H7 (cell line): ENCODE data around the gene PANK3. TPM values are rescaled to one million over a fixed set of nuclear protein-coding genes. Genes with fewer than 3 reads are reported as not detected.
"Not testable (repeated sequence)": the region's sequence is repeated elsewhere in the genome, so short reads cannot be mapped to it uniquely, and the experiment has no call there.

Experiments used
- DNase-seq: peaks from one replicate; pipeline ENCODE4 v3.0.0; 2012
- H3K27me3 ChIP-seq: 2 replicates; pipeline ENCODE4 v1.6.0; 2011; ENCODE audit warnings: mild to moderate bottlenecking, low read length; ENCODE audit not compliant: control insufficient read depth, insufficient read depth
- H3K36me3 ChIP-seq: replicated peaks from 2 replicates; pipeline ENCODE4 v1.5.1; 2011; ENCODE audit warnings: low read length; ENCODE audit not compliant: control insufficient read depth, insufficient read depth
- H3K4me3 ChIP-seq: 2 replicates; pipeline ENCODE4 v1.5.1; 2011; ENCODE audit warnings: low read depth, mild to moderate bottlenecking, control low read depth, low read length, moderate library complexity; ENCODE audit not compliant: insufficient read depth
- total RNA-seq: library from RNA; depleted of rRNA; stranded (reverse); fragments of >200 nt; shearing (Covaris generic); gene quantifications from 2 replicates; pipeline ENCODE4 v1.2.3, GENCODE V29; 2014

PANK3 gene
- total RNA-seq, 1 experiment from 2014 or later: 50.1 TPM

- Histone ChIP-seq H3K27me3 (no peaks in the 10 kb centered on the region), H3K36me3 (no peaks in the 10 kb centered on the region), H3K4me3 (no peak overlapping the region)
- no peak for DNase-seq
Measured at GRCh38 chr5:168603746-168604145, 24.6 kb upstream of the PANK3 start.

- DNase-seq: no peak
Measured at GRCh38 chr5:168602517-168602916, 23.3 kb upstream of the PANK3 start.

GRCh38 chr5:168601972-168602371 lies 22.8 kb upstream of the PANK3 start:
- Histone ChIP-seq H3K36me3 (no peaks in the 10 kb centered on the region), H3K27me3 (no peaks in the 10 kb centered on the region), H3K4me3 (no peak overlapping the region)
- no peak for DNase-seq

More at GRCh38 chr5:168602517-168602916, 23.3 kb upstream of the PANK3 start:
- Histone ChIP-seq H3K27me3 (no peaks in the 10 kb centered on the region), H3K36me3 (no peaks in the 10 kb centered on the region), H3K4me3 (no peak overlapping the region)

DNA sequence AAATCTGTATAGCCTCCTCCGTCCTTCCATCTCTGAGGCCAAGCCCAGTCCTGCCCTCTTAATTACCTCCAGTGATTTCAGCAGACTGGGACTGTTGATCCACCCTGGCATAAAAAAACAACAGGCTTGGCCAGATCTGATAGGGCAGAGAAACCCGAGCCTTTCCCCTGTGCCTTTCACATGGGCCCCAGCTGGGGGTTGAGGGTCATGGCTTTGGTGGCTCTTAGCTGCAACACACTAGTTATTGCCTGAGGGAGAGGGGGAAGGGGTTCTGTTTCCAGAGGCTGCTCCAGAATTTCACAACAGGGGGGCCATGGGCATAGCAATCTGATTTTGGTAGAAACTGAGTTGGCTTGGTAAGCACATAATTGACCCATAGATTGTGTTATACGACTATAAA lies 21.2 kb upstream of the PANK3 start:
- Histone ChIP-seq H3K27me3 (no peaks in the 10 kb centered on the region), H3K4me3 (no peak overlapping the region), H3K36me3 (no peaks in the 10 kb centered on the region)
- DNase-seq: peak; percentile 40

GRCh38 chr5:168599826-168600225 lies 20.7 kb upstream of the PANK3 start:
- no peaks in the 10 kb centered on the region for H3K36me3 ChIP-seq
- no peak overlapping the region for H3K4me3 ChIP-seq
- DNase-seq: no peak
- H3K27me3 ChIP-seq: no peaks in the 10 kb centered on the region

DNA sequence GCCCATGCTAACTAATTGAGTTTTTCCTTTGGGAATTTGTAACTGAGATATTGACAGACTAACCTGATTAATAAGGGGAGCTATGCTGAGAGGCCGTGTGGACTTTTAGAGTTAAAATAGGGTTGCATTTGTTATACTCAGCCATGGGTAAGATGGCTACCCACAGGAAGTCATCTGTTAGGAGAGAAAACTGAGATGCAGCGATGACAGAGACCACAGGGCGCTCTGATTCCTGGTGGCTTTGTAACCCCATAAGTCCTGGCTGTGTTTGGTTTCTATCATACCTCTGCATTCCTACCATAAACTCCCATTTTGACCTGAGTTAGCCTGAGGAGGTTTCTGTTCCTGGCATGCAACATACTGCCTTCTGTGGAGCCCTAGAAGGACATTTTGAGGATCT lies 19.5 kb upstream of the PANK3 start:
- H3K36me3 ChIP-seq: no peaks in the 10 kb centered on the region
- H3K27me3 ChIP-seq: no peaks in the 10 kb centered on the region
- H3K4me3 ChIP-seq: no peak overlapping the region
- DNase-seq: no peak

- Histone ChIP-seq H3K36me3 (no peaks in the 10 kb centered on the region), H3K4me3 (no peak overlapping the region), H3K27me3 (no peaks in the 10 kb centered on the region)
- no peak for DNase-seq
Measured at GRCh38 chr5:168596927-168597326, 17.8 kb upstream of the PANK3 start.

DNA sequence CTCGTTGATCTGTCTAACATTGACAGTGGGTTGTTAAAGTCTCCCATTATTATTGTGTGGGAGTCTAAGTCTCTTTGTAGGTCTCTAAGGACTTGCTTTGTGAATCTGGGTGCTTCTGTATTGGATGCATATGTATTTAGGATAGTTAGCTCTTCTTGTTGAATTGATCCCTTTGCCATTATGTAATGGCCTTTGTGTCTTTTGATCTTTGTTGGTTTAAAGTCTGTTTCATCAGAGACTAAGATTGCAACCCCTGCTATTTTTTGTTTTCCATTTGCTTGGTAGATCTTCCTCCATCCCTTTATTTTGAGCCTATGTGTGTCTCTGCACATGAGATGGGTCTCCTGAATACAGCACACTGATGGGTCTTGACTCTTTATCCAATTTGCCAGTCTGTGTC lies 17.0 kb upstream of the PANK3 start:
- H3K36me3 ChIP-seq, H3K4me3 ChIP-seq, DNase-seq, H3K27me3 ChIP-seq: not testable (repeated sequence)

DNA sequence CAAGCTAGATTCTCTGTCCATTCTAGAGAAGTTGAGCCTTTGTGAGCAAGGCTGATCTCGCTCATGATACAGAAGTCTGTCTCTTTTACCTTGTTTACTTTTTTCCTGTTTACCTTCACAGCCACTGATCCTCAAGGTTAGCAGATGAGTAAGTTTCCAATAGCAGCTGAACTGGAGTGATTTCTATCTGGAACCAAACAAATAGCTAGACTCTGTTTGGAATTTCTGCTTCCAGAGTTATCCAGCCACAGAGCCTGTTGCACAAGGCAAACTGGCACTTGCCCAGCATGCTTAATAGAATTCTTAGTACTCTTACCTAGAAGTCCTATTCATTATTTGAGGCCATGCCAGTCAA lies 12.8 kb upstream of the PANK3 start:
- DNase-seq: no peak
- Histone ChIP-seq H3K36me3 (no peaks in the 10 kb centered on the region), H3K4me3 (no peak overlapping the region), H3K27me3 (no peaks in the 10 kb centered on the region)

DNA sequence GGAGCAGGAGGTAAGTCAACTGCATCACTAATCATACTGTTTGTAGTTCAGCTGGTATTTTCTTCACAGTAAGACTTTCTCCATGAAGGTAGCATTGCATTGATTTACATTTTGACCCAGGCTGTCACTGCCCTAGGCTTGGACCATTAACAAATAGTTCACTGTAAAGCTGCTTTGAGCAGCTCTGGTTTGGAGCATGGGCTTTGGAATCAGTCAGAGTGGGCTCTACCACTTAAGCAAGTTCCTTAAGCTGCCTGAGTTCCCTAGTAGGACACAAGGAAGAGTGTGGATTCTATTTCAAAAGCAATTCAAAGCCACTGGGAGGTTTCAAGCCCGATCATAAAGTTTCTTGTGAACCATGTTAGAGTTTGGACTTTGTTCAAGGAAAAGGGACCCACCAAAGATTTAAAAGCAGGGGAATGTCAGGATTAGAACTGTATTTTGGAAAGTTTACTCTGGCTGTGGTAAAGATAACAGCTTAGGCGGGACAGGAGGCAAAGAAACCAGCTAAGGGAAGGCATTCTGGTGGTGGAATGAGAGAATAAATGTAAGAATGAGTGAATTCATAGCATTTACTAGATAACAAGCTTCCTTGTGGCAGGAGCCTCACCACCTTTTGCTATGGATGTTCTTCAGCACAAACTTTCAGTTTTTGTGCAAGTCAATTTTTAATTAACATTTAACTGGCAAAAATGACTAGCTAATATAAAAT lies 12.3 kb upstream of the PANK3 start:
- no peak for DNase-seq
- H3K36me3 ChIP-seq: no peaks in the 10 kb centered on the region
- H3K27me3 ChIP-seq: no peaks in the 10 kb centered on the region
- H3K4me3 ChIP-seq: no peak overlapping the region

DNA sequence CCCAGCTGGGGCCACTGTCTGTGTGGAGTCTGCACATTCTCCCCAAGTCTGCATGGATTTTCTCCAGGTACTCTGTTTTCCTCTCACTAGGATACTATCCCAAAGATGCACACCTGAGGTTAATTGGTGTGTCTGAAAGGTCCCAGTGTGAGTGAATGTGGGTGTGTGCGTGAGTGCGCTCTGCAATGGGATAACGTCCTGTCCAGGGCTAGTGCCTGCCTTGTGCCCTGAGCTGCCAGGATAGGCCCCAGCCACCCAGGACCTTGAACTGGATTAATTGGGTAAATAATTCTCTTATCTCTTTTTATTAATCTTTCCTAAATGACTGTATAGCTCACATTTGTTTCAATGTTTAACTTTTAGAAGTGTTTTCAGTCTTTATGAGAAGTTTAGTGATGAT lies 11.5 kb upstream of the PANK3 start:
- no peaks in the 10 kb centered on the region for H3K36me3 ChIP-seq
- no peak for DNase-seq
- no peak overlapping the region for H3K4me3 ChIP-seq
- no peaks in the 10 kb centered on the region for H3K27me3 ChIP-seq

- H3K36me3 ChIP-seq: no peaks in the 10 kb centered on the region
- no peak for DNase-seq
- no peaks in the 10 kb centered on the region for H3K27me3 ChIP-seq
- no peak overlapping the region for H3K4me3 ChIP-seq
Measured at GRCh38 chr5:168587987-168588386, 8.8 kb upstream of the PANK3 start.

DNA sequence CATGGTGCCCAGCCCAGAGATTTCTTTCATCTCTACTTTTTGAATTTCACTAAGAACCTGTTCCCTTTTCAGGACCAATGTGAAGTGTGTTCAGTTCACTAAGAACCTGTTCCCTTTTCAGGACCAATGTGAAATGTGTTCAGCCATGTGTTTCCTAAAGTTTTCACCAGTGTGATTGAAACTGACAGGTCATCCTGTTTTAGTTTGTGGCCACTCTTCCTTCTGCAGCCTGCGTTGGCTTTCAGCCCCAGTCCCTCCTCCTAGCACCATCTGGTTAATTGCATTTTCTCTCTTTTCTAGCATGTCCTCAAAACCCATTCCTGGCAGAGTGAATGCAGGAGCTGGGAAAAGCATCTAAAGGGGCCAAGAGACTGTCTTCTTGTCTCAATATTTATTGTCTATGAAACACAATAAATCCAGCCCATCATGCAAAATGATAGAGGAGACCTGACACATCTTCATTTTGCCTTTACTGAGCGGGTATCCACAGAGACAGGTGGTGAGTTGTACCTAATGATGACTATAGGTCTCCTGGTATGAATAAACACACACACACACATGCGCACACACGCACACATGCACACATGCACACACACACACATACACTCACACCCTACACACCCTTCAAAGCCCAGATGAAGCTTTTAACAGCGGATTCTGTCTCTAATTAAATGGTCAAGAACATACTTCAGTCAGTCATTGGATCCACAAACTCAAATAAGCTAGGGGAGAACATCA lies 6.1 kb upstream of the PANK3 start:
- H3K36me3 ChIP-seq: no peaks in the 10 kb centered on the region
- DNase-seq: no peak

DNA sequence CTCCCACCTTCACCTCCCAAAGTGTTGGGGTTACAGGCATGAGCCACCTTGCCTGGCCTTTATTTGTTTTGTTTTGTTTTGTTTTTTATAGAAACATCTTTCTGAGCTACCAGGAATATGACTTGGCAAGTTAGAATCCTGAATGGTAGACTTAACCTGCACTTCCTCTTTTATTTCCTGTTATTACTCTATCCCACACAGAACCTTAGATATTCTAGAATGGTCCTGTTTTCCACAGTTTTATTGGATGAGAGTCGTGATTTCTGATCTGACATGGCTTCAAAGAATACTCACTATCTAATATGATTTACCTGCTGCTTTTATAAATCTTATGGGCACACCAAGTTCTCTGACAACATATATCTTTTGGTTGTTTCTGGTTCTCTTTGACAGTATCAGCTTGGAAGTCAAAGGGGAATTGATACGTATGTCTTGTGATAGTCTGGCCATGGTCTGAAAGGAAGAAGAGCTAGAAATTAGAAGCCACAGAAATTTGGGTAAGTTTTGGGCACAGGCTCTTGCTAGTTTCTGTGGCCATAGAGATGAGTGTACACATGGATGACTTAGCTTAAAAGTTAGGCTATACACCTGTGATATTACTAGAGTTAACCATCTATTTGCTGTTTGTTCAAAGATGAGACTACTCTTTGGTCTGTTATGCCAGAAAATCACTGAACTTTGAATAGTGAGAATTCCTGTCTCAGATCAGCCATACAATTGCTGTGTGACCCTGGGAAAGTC lies 4.7 kb upstream of the PANK3 start:
- H3K36me3 ChIP-seq: no peaks in the 10 kb centered on the region
- no peaks in the 10 kb centered on the region for H3K27me3 ChIP-seq
- no peak for DNase-seq
- H3K4me3 ChIP-seq: no peak overlapping the region

More for the DNA sequence above, 6.1 kb upstream of the PANK3 start:
- H3K4me3 ChIP-seq: no peak overlapping the region
- no peaks in the 10 kb centered on the region for H3K27me3 ChIP-seq
